GM23338 (cell line): Measurements from ENCODE around the gene SFI1. TPM values are rescaled to one million over a fixed set of nuclear protein-coding genes. Genes with fewer than 3 reads are reported as not detected.

ENCODE experiments used
- ATAC-seq: fragments of 200-7000 bp; cut with Tn5 transposase; 3 replicates; pipeline ENCODE4 v1.9.1; 2020
- DNase-seq: peaks from one replicate; pipeline ENCODE4 v3.0.0-alpha.2; 2015; ENCODE audit warnings: low spot score
- H2AFZ ChIP-seq: fragments of 200-600 bp; sonication (generic); 2 replicates; pipeline ENCODE4 v1.8.0; 2016; ENCODE audit warnings: antibody characterized with exemption, mild to moderate bottlenecking, moderate library complexity
- H3F3A ChIP-seq: fragments of 200-600 bp; sonication (generic); replicated peaks from 2 replicates; pipeline ENCODE4 v1.8.0; 2017; ENCODE audit warnings: antibody characterized with exemption, mixed run types, low read depth
- H3K27ac ChIP-seq: fragments of 200-600 bp; sonication (generic); 2 replicates; pipeline ENCODE4 v1.6.1; 2016; ENCODE audit warnings: low read depth
- H3K27me3 ChIP-seq: fragments of 200-600 bp; sonication (generic); 2 replicates; pipeline ENCODE4 v1.8.0; 2016; ENCODE audit warnings: mild to moderate bottlenecking, mixed run types, moderate library complexity; ENCODE audit not compliant: insufficient read depth
- H3K36me3 ChIP-seq: fragments of 200-600 bp; sonication (generic); 2 replicates; pipeline ENCODE4 v1.8.0; 2016; ENCODE audit warnings: mild to moderate bottlenecking; ENCODE audit not compliant: insufficient read depth
- H3K4me1 ChIP-seq: fragments of 200-600 bp; sonication (generic); 2 replicates; pipeline ENCODE4 v1.8.0; 2016; ENCODE audit warnings: mild to moderate bottlenecking, moderate library complexity; ENCODE audit not compliant: insufficient read depth
- H3K4me2 ChIP-seq: fragments of 200-600 bp; sonication (generic); 2 replicates; pipeline ENCODE4 v1.7.1; 2017; ENCODE audit warnings: mixed run types
- H3K4me3 ChIP-seq: fragments of 200-600 bp; sonication (generic); 2 replicates; pipeline ENCODE4 v1.6.1; 2016; ENCODE audit warnings: mixed run types
- H3K79me2 ChIP-seq: fragments of 200-600 bp; sonication (generic); replicated peaks from 2 replicates; pipeline ENCODE4 v1.8.0; 2017; ENCODE audit warnings: mild to moderate bottlenecking; ENCODE audit not compliant: insufficient read depth
- H3K9me2 ChIP-seq: fragments of 200-600 bp; sonication (generic); 2 replicates; pipeline ENCODE4 v1.8.0; 2017; ENCODE audit not compliant: insufficient read depth
- H4K20me1 ChIP-seq: fragments of 200-600 bp; sonication (generic); replicated peaks from 2 replicates; pipeline ENCODE4 v1.8.0; 2017; ENCODE audit warnings: mild to moderate bottlenecking; ENCODE audit not compliant: insufficient read depth
- H3K27ac Mint-ChIP-seq: 2 replicates; pipeline ENCODE4 v1.8.0; 2020; ENCODE audit warnings: inconsistent platforms, mild to moderate bottlenecking, moderate library complexity, mixed read lengths
- H3K27me3 Mint-ChIP-seq: 3 replicates; pipeline ENCODE4 v1.8.0; 2022; ENCODE audit warnings: low read depth, mild to moderate bottlenecking, moderate library complexity, mixed read lengths, inconsistent platforms; ENCODE audit not compliant: insufficient read depth, poor library complexity
- H3K36me3 Mint-ChIP-seq: 3 replicates; pipeline ENCODE4 v1.8.0; 2021; ENCODE audit warnings: low read depth, mild to moderate bottlenecking, inconsistent platforms, moderate library complexity, mixed read lengths
- H3K4me1 Mint-ChIP-seq: 3 replicates; pipeline ENCODE4 v1.8.0; 2020; ENCODE audit warnings: mild to moderate bottlenecking, inconsistent platforms, mixed read lengths
- H3K4me3 Mint-ChIP-seq: 3 replicates; pipeline ENCODE4 v1.8.0; 2021; ENCODE audit warnings: moderate library complexity, mild to moderate bottlenecking, inconsistent platforms, mixed read lengths
- H3K9me3 Mint-ChIP-seq: 3 replicates; pipeline ENCODE4 v1.8.0; 2020; ENCODE audit warnings: moderate library complexity, mild to moderate bottlenecking, inconsistent platforms, mixed read lengths
- CREB1 ChIP-seq: fragments of 250-450 bp; sonication (Bioruptor Pico); IDR thresholded peaks from 2 replicates; pipeline ENCODE4 v1.5.0; 2020; ENCODE audit warnings: low read depth, mild to moderate bottlenecking, moderate library complexity
- CTCF ChIP-seq, 2 experiments: fragments of 200-600 bp in 1 of 2; sonication (generic) in 1 of 2; conservative IDR thresholded peaks; 2 replicates each; pipeline versions ENCODE4 v1.5.1 to v1.6.1; 2016 to 2017; ENCODE audit warnings: antibody characterized with exemption in 2 of 2, low read depth in 2 of 2, mild to moderate bottlenecking in 2 of 2, moderate library complexity in 1 of 2
- POLR2AphosphoS5 ChIP-seq: IDR thresholded peaks from 2 replicates; pipeline ENCODE4 v1.6.1; 2016; ENCODE audit warnings: antibody characterized with exemption, low read depth
- STAT1 ChIP-seq: IDR thresholded peaks from one replicate; pipeline ENCODE4 v1.6.1; 2016; ENCODE audit warnings: antibody characterized with exemption; ENCODE audit not compliant: unreplicated experiment
- ZNF114 ChIP-seq: fragments of 250-450 bp; sonication (Bioruptor Pico); IDR thresholded peaks from 2 replicates; pipeline ENCODE4 v1.5.0; 2020; ENCODE audit warnings: mild to moderate bottlenecking, moderate library complexity
- ZNF462 ChIP-seq: fragments of 250-450 bp; sonication (Bioruptor Pico); IDR thresholded peaks from 2 replicates; pipeline ENCODE4 v1.5.0; 2020; ENCODE audit warnings: mild to moderate bottlenecking, moderate library complexity
- polyA plus RNA-seq: library from polyadenylated mRNA; unstranded; fragments of >200 nt; fragmentation: Nextera tagmentation; extraction: Ambion mirVana; gene quantifications from 2 replicates; pipeline ENCODE4 v1.2.1, GENCODE V29; 2016
- total RNA-seq: library from RNA; depleted of rRNA; stranded (reverse); fragments of >200 nt; shearing (Covaris generic); gene quantifications from 2 replicates; pipeline ENCODE4 v1.2.3, GENCODE V29; 2014

SFI1 gene
- total and polyA plus RNA-seq, 2 experiments from 2014 or later = 16.7 to 25.6 TPM

- no peak for TF ChIP-seq ZNF114 (CRISPR knock-in tag)
- no peak for TF ChIP-seq POLR2AphosphoS5
- no peak for TF ChIP-seq ZNF462 (CRISPR knock-in tag)
- TF ChIP-seq CREB1 = no peak
- no peak for TF ChIP-seq CTCF (conservative IDR thresholded peaks at IDR 0.05; ENCODE audit: low read depth in 2 of 2)
- TF ChIP-seq STAT1 = no peak
- ATAC-seq = no peak
- Histone ChIP-seq H3K4me2 (no peak overlapping the region), H3K27ac (no peak overlapping the region), H3K9me2 (no peaks in the 10 kb centered on the region), H3K36me3 (no peaks in the 10 kb centered on the region; the same call in 1 of the 2 replicates), H3K4me1 (no peaks in the 10 kb centered on the region), H3K27me3 (no peaks in the 10 kb centered on the region), H2AFZ (no peak overlapping the region), H3K4me3 (no peak overlapping the region), H4K20me1 (no peaks in the 10 kb centered on the region; the same call in none of the 2 replicates), H3F3A (no peaks in the 10 kb centered on the region), H3K79me2 (no peaks in the 10 kb centered on the region)
- Mint-ChIP-seq H3K9me3 (no peaks in the 10 kb centered on the region), H3K27ac (no peak overlapping the region), H3K27me3 (no peaks in the 10 kb centered on the region), H3K4me1 (no peaks in the 10 kb centered on the region; the same call in 2 of the 3 replicates), H3K36me3 (peaks cover 5% of the 10 kb centered on the region; the same call in 2 of the 3 replicates), H3K4me3 (no peak overlapping the region)
- DNase-seq = no peak
Measured at GRCh38 chr22:31578171-31578570, 81.8 kb downstream of the SFI1 start.
